ENCODE measurements around the gene MEIOB. TPM values are rescaled to one million over a fixed set of nuclear protein-coding genes. Genes with fewer than 3 reads are reported as not detected.
"Not testable (repeated sequence)": the region's sequence is repeated elsewhere in the genome, so short reads cannot be mapped to it uniquely, and the experiment has no call there.

Gene MEIOB
- total RNA-seq, 1 experiment from 2014 or later, result 1.3 TPM

DNA sequence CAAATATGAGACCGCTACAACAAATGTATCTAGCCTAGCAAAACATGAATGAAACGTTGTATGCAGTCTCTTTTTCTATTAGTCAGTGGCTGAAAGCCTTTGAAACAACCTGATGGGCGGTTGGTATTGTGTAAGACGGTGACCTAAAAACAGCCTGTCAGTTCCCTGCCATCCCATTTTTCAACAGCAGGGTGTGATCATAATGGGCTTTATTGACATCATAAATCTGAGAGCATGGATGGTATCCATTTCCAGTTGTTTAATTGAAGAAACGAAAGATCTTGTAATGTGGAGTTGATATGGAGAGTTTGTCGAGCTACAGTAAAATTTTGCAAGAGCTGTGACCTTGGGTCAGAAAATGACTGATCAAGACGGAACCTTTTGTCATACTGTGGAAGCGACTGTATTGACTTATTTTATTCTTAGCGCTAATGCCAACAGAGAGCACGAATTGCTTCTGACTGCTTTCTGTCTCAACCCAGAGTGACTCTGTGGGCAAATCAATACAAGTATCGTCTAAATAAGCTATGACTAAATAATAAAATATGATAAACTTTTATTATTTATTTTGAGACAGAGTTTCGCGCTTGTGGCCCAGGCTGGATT is 12.3 kb upstream of the MEIOB start:
- Histone ChIP-seq H3K9me3 (ENCODE audit: control insufficient read depth, low read depth, low read length) (no peaks in the 10 kb centered on the region), H3K14ac (ENCODE audit: insufficient read depth, low read length) (no peak overlapping the region), H4K8ac (replicated peaks; ENCODE audit: insufficient read length, low read depth, low read length) (no peak overlapping the region), H4K5ac (ENCODE audit: insufficient read length, low read depth, low read length) (no peak overlapping the region), H3T11ph (ENCODE audit: low read length) (no peak overlapping the region), H2BK120ac (ENCODE audit: low read depth, low read length, poor library complexity, severe bottlenecking) (no peak overlapping the region), H3K23me2 (ENCODE audit: insufficient read length, low read depth, low read length, poor library complexity, severe bottlenecking) (no peaks in the 10 kb centered on the region), H2BK12ac (ENCODE audit: insufficient read length, low read depth, low read length) (no peak overlapping the region), H3K9ac (ENCODE audit: extremely low read depth, insufficient read length, low read length) (no peak overlapping the region), H3K27me3 (ENCODE audit: insufficient read depth, low read length) (no peaks in the 10 kb centered on the region), H3K27ac (ENCODE audit: insufficient read length, low read depth, low read length) (no peak overlapping the region), H3K79me1 (ENCODE audit: insufficient read depth, low read depth, low read length, poor library complexity, severe bottlenecking) (no peaks in the 10 kb centered on the region), H4K20me1 (ENCODE audit: control insufficient read depth, insufficient read depth, insufficient read length) (no peaks in the 10 kb centered on the region), H3K4me2 (ENCODE audit: insufficient read depth, insufficient read length, low read length) (no peak overlapping the region), H2AFZ (ENCODE audit: low read length) (no peak overlapping the region), H4K91ac (ENCODE audit: insufficient read length, low read depth, low read length) (no peak overlapping the region), H3K18ac (ENCODE audit: insufficient read length, low read depth, low read length) (no peak overlapping the region), H3K4me1 (ENCODE audit: insufficient read depth, low read length) (no peaks in the 10 kb centered on the region), H3K79me2 (ENCODE audit: insufficient read depth, low read length) (no peaks in the 10 kb centered on the region), H3K23ac (ENCODE audit: insufficient read length, low read depth, low read length) (no peak overlapping the region), H2AK5ac (ENCODE audit: insufficient read length, low read length) (no peak overlapping the region), H3K56ac (ENCODE audit: insufficient read length, low read depth, low read length) (no peak overlapping the region), H2BK15ac (ENCODE audit: low read depth, low read length) (no peak overlapping the region), H2BK5ac (ENCODE audit: insufficient read length, low read length) (no peak overlapping the region), H3K4ac (ENCODE audit: low read depth, low read length) (no peak overlapping the region), H2BK20ac (ENCODE audit: low read depth, low read length, poor library complexity, severe bottlenecking) (no peak overlapping the region)
- no peaks in the 10 kb centered on the region for H3K36me3 Mint-ChIP-seq (ENCODE audit: insufficient read depth in 1 of 3, low read depth in 3 of 3)
- no peak overlapping the region for H3K27ac Mint-ChIP-seq
- H3K4me1 Mint-ChIP-seq, result peaks cover 0 to 4% of the 10 kb centered on the region in 2 experiments; a peak in 1 of 4 replicates
- peak; percentile 56 for TF ChIP-seq CTCF (conservative IDR thresholded peaks at IDR 0.05)
- no peaks in the 10 kb centered on the region for H3K9me3 Mint-ChIP-seq
- no CpG with 5 or more reads among the region's 13 CpGs for WGBS (ENCODE audit: extremely low coverage, insufficient read length, low lambda C conversion rate)
- peaks cover 22% of the 10 kb centered on the region for H3K27me3 Mint-ChIP-seq (ENCODE audit: low read depth)
- H3K4me3 Mint-ChIP-seq, result no peak overlapping the region
- no peak for DNase-seq

- not testable (repeated sequence) for H3K4me2 ChIP-seq (ENCODE audit: insufficient read depth, insufficient read length, low read length); H3K9me3 Mint-ChIP-seq; H2AFZ ChIP-seq (ENCODE audit: low read length); H3K56ac ChIP-seq (ENCODE audit: insufficient read length, low read depth, low read length); H3K27me3 ChIP-seq (ENCODE audit: insufficient read depth, low read length); H3K4me1 ChIP-seq (ENCODE audit: insufficient read depth, low read length); H4K5ac ChIP-seq (ENCODE audit: insufficient read length, low read depth, low read length); H3K36me3 Mint-ChIP-seq (ENCODE audit: insufficient read depth in 1 of 3, low read depth in 3 of 3); H2BK15ac ChIP-seq (ENCODE audit: low read depth, low read length); H2BK120ac ChIP-seq (ENCODE audit: low read depth, low read length, poor library complexity, severe bottlenecking); H3K18ac ChIP-seq (ENCODE audit: insufficient read length, low read depth, low read length); H4K8ac ChIP-seq (replicated peaks; ENCODE audit: insufficient read length, low read depth, low read length); H3K4ac ChIP-seq (ENCODE audit: low read depth, low read length); H3K79me1 ChIP-seq (ENCODE audit: insufficient read depth, low read depth, low read length, poor library complexity, severe bottlenecking); DNase-seq; H3K4me1 Mint-ChIP-seq; H2BK20ac ChIP-seq (ENCODE audit: low read depth, low read length, poor library complexity, severe bottlenecking); H3K79me2 ChIP-seq (ENCODE audit: insufficient read depth, low read length); H3K23me2 ChIP-seq (ENCODE audit: insufficient read length, low read depth, low read length, poor library complexity, severe bottlenecking); H2BK5ac ChIP-seq (ENCODE audit: insufficient read length, low read length); H4K20me1 ChIP-seq (ENCODE audit: control insufficient read depth, insufficient read depth, insufficient read length); H3K27ac ChIP-seq (ENCODE audit: insufficient read length, low read depth, low read length); H3K4me3 Mint-ChIP-seq; H3T11ph ChIP-seq (ENCODE audit: low read length); H3K27ac Mint-ChIP-seq; H4K91ac ChIP-seq (ENCODE audit: insufficient read length, low read depth, low read length); H2BK12ac ChIP-seq (ENCODE audit: insufficient read length, low read depth, low read length); H3K14ac ChIP-seq (ENCODE audit: insufficient read depth, low read length); H3K23ac ChIP-seq (ENCODE audit: insufficient read length, low read depth, low read length); H3K9ac ChIP-seq (ENCODE audit: extremely low read depth, insufficient read length, low read length); H3K9me3 ChIP-seq (ENCODE audit: control insufficient read depth, low read depth, low read length); H2AK5ac ChIP-seq (ENCODE audit: insufficient read length, low read length)
- no CpG with 5 or more reads among the region's 9 CpGs for WGBS (ENCODE audit: extremely low coverage, insufficient read length, low lambda C conversion rate)
- peaks cover 40% of the 10 kb centered on the region for H3K27me3 Mint-ChIP-seq (ENCODE audit: low read depth)
Measured at GRCh38 chr16:1881172-1881571, 9.2 kb upstream of the MEIOB start.

All from H9 (cell line).